ENCODE measurements around the gene C12orf42.

C12orf42 gene

GRCh38 chr12:103336940-103337339, 158.8 kb downstream of the C12orf42 start:
- DNase-seq (ENCODE audit: low read depth in 2 of 2), result no peak

GRCh38 chr12:103334466-103334865, 161.3 kb downstream of the C12orf42 start:
- no peak for DNase-seq (ENCODE audit: low read depth in 2 of 2)

- DNase-seq (ENCODE audit: low read depth in 2 of 2), result no peak
These were observed 162.1 kb downstream of the C12orf42 start for GRCh38 chr12:103333676-103334075.

GRCh38 chr12:103331643-103332042, 164.1 kb downstream of the C12orf42 start:
- no peak for DNase-seq (ENCODE audit: low read depth in 2 of 2)

GRCh38 chr12:103330672-103331071, 165.1 kb downstream of the C12orf42 start:
- DNase-seq (ENCODE audit: low read depth in 2 of 2), result no peak

GRCh38 chr12:103327676-103328075, 168.1 kb downstream of the C12orf42 start:
- no peak for DNase-seq (ENCODE audit: low read depth in 2 of 2)

GRCh38 chr12:103326190-103326589, 169.6 kb downstream of the C12orf42 start:
- DNase-seq (ENCODE audit: low read depth in 2 of 2), result no peak

- DNase-seq (ENCODE audit: low read depth in 2 of 2), result no peak
These were observed 177.2 kb downstream of the C12orf42 start for GRCh38 chr12:103318566-103318965.

- no peak for DNase-seq (ENCODE audit: low read depth in 2 of 2)
These were observed 178.5 kb downstream of the C12orf42 start for GRCh38 chr12:103317220-103317619.

GRCh38 chr12:103314786-103315185, 181.0 kb downstream of the C12orf42 start:
- DNase-seq (ENCODE audit: low read depth in 2 of 2), result no peak

- no peak for DNase-seq (ENCODE audit: low read depth in 2 of 2)
These were observed 181.9 kb downstream of the C12orf42 start for GRCh38 chr12:103313894-103314293.

- no peak for DNase-seq (ENCODE audit: low read depth in 2 of 2)
These were observed 182.9 kb downstream of the C12orf42 start for GRCh38 chr12:103312742-103313354.

GRCh38 chr12:103310546-103311270, 185.1 kb downstream of the C12orf42 start:
- DNase-seq (ENCODE audit: low read depth in 2 of 2), result no peak

GRCh38 chr12:103308396-103308795, 187.4 kb downstream of the C12orf42 start:
- no peak for DNase-seq (ENCODE audit: low read depth in 2 of 2)

GRCh38 chr12:103303484-103303883, 192.3 kb downstream of the C12orf42 start:
- DNase-seq (ENCODE audit: low read depth in 2 of 2), result no peak

GRCh38 chr12:103301642-103302591, 193.9 kb downstream of the C12orf42 start:
- DNase-seq (ENCODE audit: low read depth in 2 of 2), result no peak

GRCh38 chr12:103288016-103288415, 207.8 kb downstream of the C12orf42 start:
- DNase-seq (ENCODE audit: low read depth in 2 of 2), result no peak

GRCh38 chr12:103282124-103282523, 213.6 kb downstream of the C12orf42 start:
- DNase-seq (ENCODE audit: low read depth in 2 of 2), result no peak

- DNase-seq (ENCODE audit: low read depth in 2 of 2), result no peak
These were observed 216.3 kb downstream of the C12orf42 start for GRCh38 chr12:103279444-103279843.

- DNase-seq (ENCODE audit: low read depth in 2 of 2), result no peak
These were observed 217.4 kb downstream of the C12orf42 start for GRCh38 chr12:103278329-103278728.

GRCh38 chr12:103273645-103274044, 222.1 kb downstream of the C12orf42 start:
- no peak for DNase-seq (ENCODE audit: low read depth in 2 of 2)

GRCh38 chr12:103272949-103273348, 222.8 kb downstream of the C12orf42 start:
- DNase-seq (ENCODE audit: low read depth in 2 of 2), result no peak
